ENCODE measurements around the gene SALL2. TPM values are rescaled to one million over a fixed set of nuclear protein-coding genes. Genes with fewer than 3 reads are reported as not detected.
A peak's percentile ranks its signal among the peaks of the same experiment; 100 is the strongest.
"Not testable (repeated sequence)": the region's sequence is repeated elsewhere in the genome, so short reads cannot be mapped to it uniquely, and the experiment has no call there.

Gene SALL2
- total and polyA plus RNA-seq, 4 donors, result 2.9 to 10.2 (median 8.1) TPM

- DNase-seq (no peak), ATAC-seq (ENCODE audit: insufficient read depth, low FRiP score) (no peak)
- Histone ChIP-seq H3K9ac (ENCODE audit: insufficient read depth in 1 of 2, low read length in 2 of 2) (no peak overlapping the region), H3K27ac (ENCODE audit: low read depth in 1 of 2, low read length in 1 of 2) (no peak overlapping the region), H3K9me3 (ENCODE audit: control insufficient read depth in 4 of 4, insufficient read depth in 3 of 4, low read length in 3 of 4) (no peaks in the 10 kb centered on the region), H3K4me3 (no peak overlapping the region), H3K4me1 (ENCODE audit: control insufficient read depth in 5 of 5, insufficient read depth in 5 of 5, low read length in 5 of 5) (peaks cover 0 to 5% (median 0%) of the 10 kb centered on the region in 5 donors), H3K27me3 (ENCODE audit: control insufficient read depth in 3 of 3, insufficient read depth in 3 of 3, low read length in 2 of 3) (no peaks in the 10 kb centered on the region), H3K36me3 (ENCODE audit: control insufficient read depth in 4 of 4, insufficient read depth in 4 of 4, low read length in 4 of 4) (no peaks in the 10 kb centered on the region)
- WGBS, 2 donors, result 93 to 95% methylated on average over 3 of the region's 3 CpGs
- TF ChIP-seq CTCF (IDR thresholded peaks at IDR 0.05; ENCODE audit: control extremely low read depth, extremely low read depth), result no peak
These were observed 27.1 kb upstream of the SALL2 start for GRCh38 chr14:21553266-21553665.

DNA sequence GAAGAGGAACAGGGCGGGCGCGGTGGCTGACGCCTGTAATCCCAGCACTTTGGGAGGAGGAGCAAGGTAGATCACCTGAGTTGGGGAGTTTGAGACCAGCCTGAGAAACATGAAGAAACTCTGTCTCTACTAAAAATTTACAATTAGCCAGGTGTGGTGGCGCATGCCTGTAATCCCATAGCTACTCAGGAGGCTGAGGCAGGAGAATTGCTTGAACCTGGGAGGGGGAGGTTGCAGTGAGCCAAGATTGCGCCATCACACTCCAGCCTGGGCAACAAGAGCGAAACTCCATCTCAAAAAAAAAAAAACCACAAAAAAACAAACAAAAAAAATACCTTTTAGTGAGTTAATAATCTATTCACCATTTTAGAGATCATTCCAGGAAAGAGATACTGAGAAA lies 18.4 kb upstream of the SALL2 start:
- 84 to 90% methylated on average over 7 of the region's 7 CpGs for WGBS, 2 donors
- not testable (repeated sequence) for H3K4me3 ChIP-seq; H3K9ac ChIP-seq (ENCODE audit: insufficient read depth in 1 of 2, low read length in 2 of 2); DNase-seq; ATAC-seq (ENCODE audit: insufficient read depth, low FRiP score); H3K27me3 ChIP-seq (ENCODE audit: control insufficient read depth in 3 of 3, insufficient read depth in 3 of 3, low read length in 2 of 3); H3K9me3 ChIP-seq (ENCODE audit: control insufficient read depth in 4 of 4, insufficient read depth in 3 of 4, low read length in 3 of 4); H3K27ac ChIP-seq (ENCODE audit: low read depth in 1 of 2, low read length in 1 of 2); H3K36me3 ChIP-seq (ENCODE audit: control insufficient read depth in 4 of 4, insufficient read depth in 4 of 4, low read length in 4 of 4)
- peaks cover 0 to 13% (median 0%) of the 10 kb centered on the region in 5 donors for H3K4me1 ChIP-seq (ENCODE audit: control insufficient read depth in 5 of 5, insufficient read depth in 5 of 5, low read length in 5 of 5)

GRCh38 chr14:21543963-21544362 lies 17.8 kb upstream of the SALL2 start:
- TF ChIP-seq CTCF (IDR thresholded peaks at IDR 0.05; ENCODE audit: control extremely low read depth, extremely low read depth), result no peak
- 55 to 62% methylated on average over 5 of the region's 5 CpGs for WGBS, 2 donors
- no peak for DNase-seq

GRCh38 chr14:21543521-21543960 lies 17.4 kb upstream of the SALL2 start:
- 39 to 57% methylated on average over 7 of the region's 7 CpGs for WGBS, 2 donors
- Histone ChIP-seq H3K27me3 (ENCODE audit: control insufficient read depth in 3 of 3, insufficient read depth in 3 of 3, low read length in 2 of 3) (peaks cover 0 to 2% (median 0%) of the 10 kb centered on the region in 3 donors), H3K27ac (ENCODE audit: low read depth in 1 of 2, low read length in 1 of 2) (no peak overlapping the region), H3K36me3 (ENCODE audit: control insufficient read depth in 4 of 4, insufficient read depth in 4 of 4, low read length in 4 of 4) (no peaks in the 10 kb centered on the region), H3K4me3 (no peak overlapping the region), H3K9ac (ENCODE audit: insufficient read depth in 1 of 2, low read length in 2 of 2) (no peak overlapping the region), H3K4me1 (ENCODE audit: control insufficient read depth in 5 of 5, insufficient read depth in 5 of 5, low read length in 5 of 5) (peaks cover 0 to 13% (median 0%) of the 10 kb centered on the region in 5 donors), H3K9me3 (ENCODE audit: control insufficient read depth in 4 of 4, insufficient read depth in 3 of 4, low read length in 3 of 4) (no peaks in the 10 kb centered on the region)
- no peak for TF ChIP-seq CTCF (IDR thresholded peaks at IDR 0.05; ENCODE audit: control extremely low read depth, extremely low read depth)
- ATAC-seq (ENCODE audit: insufficient read depth, low FRiP score), result no peak
- peak; percentile 61 to 80 (median 66) for DNase-seq

More at GRCh38 chr14:21543963-21544362, 17.8 kb upstream of the SALL2 start:
- Histone ChIP-seq H3K27me3 (ENCODE audit: control insufficient read depth in 3 of 3, insufficient read depth in 3 of 3, low read length in 2 of 3) (peaks cover 0 to 2% (median 0%) of the 10 kb centered on the region in 3 donors), H3K27ac (ENCODE audit: low read depth in 1 of 2, low read length in 1 of 2) (no peak overlapping the region), H3K9me3 (ENCODE audit: control insufficient read depth in 4 of 4, insufficient read depth in 3 of 4, low read length in 3 of 4) (no peaks in the 10 kb centered on the region), H3K4me3 (no peak overlapping the region), H3K4me1 (ENCODE audit: control insufficient read depth in 5 of 5, insufficient read depth in 5 of 5, low read length in 5 of 5) (peaks cover 0 to 13% (median 0%) of the 10 kb centered on the region in 5 donors), H3K9ac (ENCODE audit: insufficient read depth in 1 of 2, low read length in 2 of 2) (no peak overlapping the region), H3K36me3 (ENCODE audit: control insufficient read depth in 4 of 4, insufficient read depth in 4 of 4, low read length in 4 of 4) (no peaks in the 10 kb centered on the region)
- no peak for ATAC-seq (ENCODE audit: insufficient read depth, low FRiP score)
